Spleen (tissue), 11 donors: Measurements from ENCODE around the gene SNED1. TPM values are rescaled to one million over a fixed set of nuclear protein-coding genes. Genes with fewer than 3 reads are reported as not detected.

ENCODE experiments used
- DNase-seq: peaks from one replicate; pipeline ENCODE4 v3.0.0-alpha.2; 2020
- H3K27ac ChIP-seq, 8 donors: fragments of 200-600 bp; sonication (generic) in 7 of 8; 1 replicate in 4 of 8; 2 replicates in 4 of 8; pipeline versions ENCODE4 v1.5.0 to v1.8.0; 2016 to 2021; ENCODE audit warnings: inconsistent platforms in 4 of 8, mild to moderate bottlenecking in 4 of 8, moderate library complexity in 1 of 8
- H3K27me3 ChIP-seq, 7 donors: fragments of 200-600 bp; sonication (generic) in 6 of 7; replicated peaks in 1 of 7; 1 replicate in 4 of 7; 2 replicates in 3 of 7; pipeline versions ENCODE4 v1.5.0 to v1.8.0; 2016 to 2021; ENCODE audit warnings: inconsistent platforms in 3 of 7, mild to moderate bottlenecking in 1 of 7
- H3K36me3 ChIP-seq, 6 donors: fragments of 200-600 bp; sonication (generic) in 5 of 6; 1 replicate in 4 of 6; 2 replicates in 2 of 6; pipeline versions ENCODE4 v1.5.0 to v1.8.0; 2016 to 2021; ENCODE audit warnings: inconsistent platforms in 2 of 6
- H3K4me1 ChIP-seq, 6 donors: fragments of 200-600 bp; sonication (generic) in 5 of 6; 1 replicate in 3 of 6; 2 replicates in 3 of 6; pipeline versions ENCODE4 v1.5.0 to v1.8.0; 2016 to 2021; ENCODE audit warnings: inconsistent platforms in 3 of 6
- H3K4me3 ChIP-seq, 8 donors: fragments of 200-600 bp; sonication (generic) in 7 of 8; 1 replicate in 4 of 8; 2 replicates in 4 of 8; pipeline versions ENCODE4 v1.5.0 to v1.8.0; 2016 to 2021; ENCODE audit warnings: inconsistent platforms in 4 of 8, mild to moderate bottlenecking in 4 of 8, moderate library complexity in 2 of 8
- H3K9me3 ChIP-seq, 8 donors: fragments of 200-600 bp; sonication (generic) in 7 of 8; 1 replicate in 4 of 8; 2 replicates in 4 of 8; pipeline versions ENCODE4 v1.5.0 to v1.8.0; 2016 to 2021; ENCODE audit warnings: inconsistent platforms in 4 of 8
- CTCF ChIP-seq, 11 experiments: fragments of 200-600 bp in 7 of 11; fragments of 450-650 bp in 4 of 11; sonication (generic) in 4 of 11; IDR thresholded peaks in 8 of 11; conservative IDR thresholded peaks in 3 of 11; 1 replicate in 7 of 11; 2 replicates in 4 of 11; pipeline versions ENCODE4 v1.4.0 to v1.8.0; 2016 to 2021; ENCODE audit warnings: antibody characterized with exemption in 11 of 11, inconsistent platforms in 4 of 11, mild to moderate bottlenecking in 1 of 11
- POLR2A ChIP-seq, 3 donors: fragments of 450-650 bp; IDR thresholded peaks; one replicate each; pipeline ENCODE4 v1.5.1; 2017; ENCODE audit warnings: antibody characterized with exemption in 3 of 3, mild to moderate bottlenecking in 1 of 3
- POLR2AphosphoS5 ChIP-seq, 3 donors: sonication (generic); formaldehyde crosslinking; IDR thresholded peaks; one replicate each; pipeline ENCODE4 v1.5.1; 2017; ENCODE audit warnings: antibody characterized with exemption in 3 of 3
- WGBS, 5 donors: extraction: QIAGEN DNeasy Blood & Tissue Kit in 3 of 5; methylation state at CpG; one replicate each; pipeline versions ENCODE4 v1.1.5 to v1.1.7; 2013 to 2018; 5-methylcytosine and 5-hydroxymethylcytosine counted together
- intact Hi-C: fragments of 100-400 bp; cut with DNase I; formaldehyde crosslinking; loops from one replicate; pipeline ENCODE4 v1.15.0; 2023; ENCODE audit warnings: low total_unique reads
- polyA plus RNA-seq, 3 donors: library from polyadenylated mRNA; stranded (reverse); fragments of 200-250 nt; gene quantifications; one replicate each; pipeline ENCODE4 v1.2.1, GENCODE V29; 2013
- total RNA-seq, 7 donors: library from RNA; depleted of rRNA in 3 of 7; stranded (reverse); fragments of >200 nt in 3 of 7; fragmentation: NEBNext Ultra II Directional in 4 of 7; extraction: Animal tissue kit (Norgen Biotek cat#: 25700) in 4 of 7; gene quantifications; one replicate each; pipeline versions ENCODE4 v1.1.0 to v1.2.1, GENCODE V29; 2016 to 2021
- donor health status: healthy with polysubstance abuse.
- donor health status: DM: no; HTN: no; CAD: no; lungs with moderate emphysema.
- donor health status: DM: no; HTN: no; CAD: no.
- donor health status: Bipolar disorder and iron deficiency.
- donor health status: healthy.
- donor health status: DM: no; HTN: no; CAD: no.
- donor health status: DM: yes; HTN: yes; CAD: no.

SNED1 gene
- total and polyA plus RNA-seq, 10 donors, result 2.6 to 85.3 (median 45.5) TPM

GRCh38 chr2:240955306-240956170 lies 42.9 kb upstream of the SNED1 start:
- no peak overlapping the region for H3K4me3 ChIP-seq
- 84 to 91% (median 86%) methylated on average over 12 to 17 of the region's 17 CpGs for WGBS, 5 donors
- peaks cover 0 to 10% (median 0%) of the 10 kb centered on the region in 7 donors for H3K27me3 ChIP-seq
- H3K4me1 ChIP-seq, result peaks cover 0 to 12% (median 10%) of the 10 kb centered on the region in 6 donors
- H3K36me3 ChIP-seq, result no peaks in the 10 kb centered on the region
- TF ChIP-seq POLR2A (IDR thresholded peaks at IDR 0.05) (no peak), CTCF (IDR thresholded peaks at IDR 0.05 in 8 of 11, conservative IDR thresholded peaks at IDR 0.05 in 3 of 11) (no peak), POLR2AphosphoS5 (IDR thresholded peaks at IDR 0.05) (no peak)
- H3K9me3 ChIP-seq, result no peaks in the 10 kb centered on the region
- H3K27ac ChIP-seq, result no peak overlapping the region
- intact Hi-C loops, result no loop called here
- DNase-seq, result peak; percentile 36

GRCh38 chr2:240956171-240956934 lies 42.1 kb upstream of the SNED1 start:
- Histone ChIP-seq H3K27ac (no peak overlapping the region), H3K27me3 (peaks cover 0 to 10% (median 0%) of the 10 kb centered on the region in 7 donors), H3K36me3 (no peaks in the 10 kb centered on the region), H3K4me1 (peaks cover 6 to 20% (median 14%) of the 10 kb centered on the region in 6 donors), H3K4me3 (no peak overlapping the region), H3K9me3 (no peaks in the 10 kb centered on the region)
- intact Hi-C loops, result no loop called here
- DNase-seq, result peak; percentile 51
- 81 to 85% (median 84%) methylated on average over 12 to 16 of the region's 16 CpGs for WGBS, 5 donors
- TF ChIP-seq POLR2AphosphoS5 (IDR thresholded peaks at IDR 0.05) (no peak), CTCF (IDR thresholded peaks at IDR 0.05 in 8 of 11, conservative IDR thresholded peaks at IDR 0.05 in 3 of 11) (no peak), POLR2A (IDR thresholded peaks at IDR 0.05) (no peak)

GRCh38 chr2:240956935-240957655 lies 41.3 kb upstream of the SNED1 start:
- peaks cover 0 to 10% (median 0%) of the 10 kb centered on the region in 7 donors for H3K27me3 ChIP-seq
- H3K36me3 ChIP-seq, result no peaks in the 10 kb centered on the region
- peak overlapping the region in 1 of 8 donors; percentile 11 for H3K27ac ChIP-seq
- 89 to 95% (median 90%) methylated on average over 24 to 32 of the region's 32 CpGs for WGBS, 5 donors
- peaks cover 6 to 28% (median 15%) of the 10 kb centered on the region in 6 donors for H3K4me1 ChIP-seq
- intact Hi-C loops, result no loop called here
- H3K4me3 ChIP-seq, result no peak overlapping the region
- DNase-seq, result peak; percentile 68
- H3K9me3 ChIP-seq, result no peaks in the 10 kb centered on the region
- no peak for TF ChIP-seq POLR2A (IDR thresholded peaks at IDR 0.05)
- TF ChIP-seq POLR2AphosphoS5 (IDR thresholded peaks at IDR 0.05), result no peak
- no peak for TF ChIP-seq CTCF (IDR thresholded peaks at IDR 0.05 in 8 of 11, conservative IDR thresholded peaks at IDR 0.05 in 3 of 11)
